Activated CD8-positive, alpha-beta memory T cell treated with anti-CD3 and anti-CD28 coated beads for 48 hours (primary cell): ENCODE data around the gene TET1.
"Not testable (repeated sequence)": the region's sequence is repeated elsewhere in the genome, so short reads cannot be mapped to it uniquely, and the experiment has no call there.

Experiments
- DNase-seq, 3 experiments: peaks; one replicate each; pipeline ENCODE4 v3.0.0-alpha.2; 2020; ENCODE audit warnings: low read depth in 2 of 3, low spot score in 2 of 3

TET1 gene

GRCh38 chr10:68697106-68697505 is 137.0 kb downstream of the TET1 start:
- DNase-seq: no peak

GRCh38 chr10:68700197-68700596 is 140.1 kb downstream of the TET1 start:
- DNase-seq: no peak

GRCh38 chr10:68705548-68705947 is 145.4 kb downstream of the TET1 start:
- no peak for DNase-seq

GRCh38 chr10:68708987-68709386 is 148.8 kb downstream of the TET1 start:
- DNase-seq: not testable (repeated sequence)

GRCh38 chr10:68713065-68713464 is 152.9 kb downstream of the TET1 start:
- not testable (repeated sequence) for DNase-seq

- no peak for DNase-seq
These were observed 157.3 kb downstream of the TET1 start for GRCh38 chr10:68717435-68717834.

GRCh38 chr10:68720793-68721672 is 160.9 kb downstream of the TET1 start, which contains the start of gene CCAR1:
CCAR1 (plus strand) TSS chr10:68721239; CDS start chr10:68722505, 1,266 bp downstream.
- peak; percentile 86 to 89 (median 87) for DNase-seq

GRCh38 chr10:68721673-68722335 is 161.7 kb downstream of the TET1 start:
- DNase-seq: no peak

GRCh38 chr10:68725016-68725415 is 164.9 kb downstream of the TET1 start:
- DNase-seq: no peak

- DNase-seq: no peak
These were observed 167.0 kb downstream of the TET1 start for GRCh38 chr10:68727146-68727545.

GRCh38 chr10:68732651-68733050 is 172.5 kb downstream of the TET1 start:
- no peak for DNase-seq

- DNase-seq: no peak
These were observed 174.2 kb downstream of the TET1 start for GRCh38 chr10:68734349-68734748.

- no peak for DNase-seq
These were observed 175.0 kb downstream of the TET1 start for GRCh38 chr10:68735119-68735518.

- DNase-seq: not testable (repeated sequence)
These were observed 175.6 kb downstream of the TET1 start for GRCh38 chr10:68735739-68736138.

GRCh38 chr10:68740676-68741075 is 180.5 kb downstream of the TET1 start:
- DNase-seq: not testable (repeated sequence)

- no peak for DNase-seq
These were observed 182.3 kb downstream of the TET1 start for GRCh38 chr10:68742397-68742796.
